ENCODE measurements around the gene SLC39A10. TPM values are rescaled to one million over a fixed set of nuclear protein-coding genes. Genes with fewer than 3 reads are reported as not detected.
"Not testable (repeated sequence)": the region's sequence is repeated elsewhere in the genome, so short reads cannot be mapped to it uniquely, and the experiment has no call there.

The SLC39A10 gene, protein sequence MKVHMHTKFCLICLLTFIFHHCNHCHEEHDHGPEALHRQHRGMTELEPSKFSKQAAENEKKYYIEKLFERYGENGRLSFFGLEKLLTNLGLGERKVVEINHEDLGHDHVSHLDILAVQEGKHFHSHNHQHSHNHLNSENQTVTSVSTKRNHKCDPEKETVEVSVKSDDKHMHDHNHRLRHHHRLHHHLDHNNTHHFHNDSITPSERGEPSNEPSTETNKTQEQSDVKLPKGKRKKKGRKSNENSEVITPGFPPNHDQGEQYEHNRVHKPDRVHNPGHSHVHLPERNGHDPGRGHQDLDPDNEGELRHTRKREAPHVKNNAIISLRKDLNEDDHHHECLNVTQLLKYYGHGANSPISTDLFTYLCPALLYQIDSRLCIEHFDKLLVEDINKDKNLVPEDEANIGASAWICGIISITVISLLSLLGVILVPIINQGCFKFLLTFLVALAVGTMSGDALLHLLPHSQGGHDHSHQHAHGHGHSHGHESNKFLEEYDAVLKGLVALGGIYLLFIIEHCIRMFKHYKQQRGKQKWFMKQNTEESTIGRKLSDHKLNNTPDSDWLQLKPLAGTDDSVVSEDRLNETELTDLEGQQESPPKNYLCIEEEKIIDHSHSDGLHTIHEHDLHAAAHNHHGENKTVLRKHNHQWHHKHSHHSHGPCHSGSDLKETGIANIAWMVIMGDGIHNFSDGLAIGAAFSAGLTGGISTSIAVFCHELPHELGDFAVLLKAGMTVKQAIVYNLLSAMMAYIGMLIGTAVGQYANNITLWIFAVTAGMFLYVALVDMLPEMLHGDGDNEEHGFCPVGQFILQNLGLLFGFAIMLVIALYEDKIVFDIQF
- total RNA-seq: 33.2 TPM

DNA sequence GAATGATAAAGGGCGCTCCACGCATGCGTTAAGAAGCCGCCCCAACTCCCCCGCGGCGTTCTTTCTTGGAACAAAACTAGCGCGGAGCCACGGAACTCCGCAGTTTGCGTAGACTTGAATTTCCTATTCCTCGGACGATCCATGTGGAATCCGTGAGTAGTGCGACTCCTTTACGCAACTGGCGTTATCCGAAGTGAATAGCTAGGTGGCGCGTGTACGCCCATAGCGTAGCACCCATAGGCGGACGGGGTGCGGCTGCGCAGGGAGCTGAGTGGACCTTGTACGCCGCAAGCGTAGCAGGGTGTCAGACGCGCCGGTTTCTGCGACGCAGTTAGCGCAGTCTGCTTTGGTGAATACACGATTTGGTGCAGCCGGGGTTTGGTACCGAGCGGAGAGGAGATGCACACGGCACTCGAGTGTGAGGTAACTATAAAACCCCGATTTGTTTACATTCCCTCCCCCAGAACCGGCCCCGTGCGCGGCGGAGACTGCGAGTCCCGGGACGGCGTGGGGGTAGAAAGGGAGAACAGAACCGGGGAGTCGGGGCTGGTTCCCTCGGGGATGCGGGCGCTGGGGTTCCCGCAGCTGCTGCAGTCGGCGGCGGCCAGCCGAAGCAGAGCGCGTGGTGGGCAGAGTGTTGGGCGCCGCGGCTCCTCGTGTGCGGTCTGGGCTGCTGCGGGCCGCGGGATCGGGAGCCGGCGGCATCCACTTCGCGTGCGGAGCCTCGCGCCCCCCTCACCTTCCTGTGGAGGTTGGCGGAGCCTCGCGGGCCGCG lies at the start of gene SLC39A10:
SLC39A10 (plus strand) TSS at position 368 of the 775 bp plus-strand sequence. CDS start 22,817 bp downstream, outside the sequence.
- peak; percentile 100 for DNase-seq

DNA sequence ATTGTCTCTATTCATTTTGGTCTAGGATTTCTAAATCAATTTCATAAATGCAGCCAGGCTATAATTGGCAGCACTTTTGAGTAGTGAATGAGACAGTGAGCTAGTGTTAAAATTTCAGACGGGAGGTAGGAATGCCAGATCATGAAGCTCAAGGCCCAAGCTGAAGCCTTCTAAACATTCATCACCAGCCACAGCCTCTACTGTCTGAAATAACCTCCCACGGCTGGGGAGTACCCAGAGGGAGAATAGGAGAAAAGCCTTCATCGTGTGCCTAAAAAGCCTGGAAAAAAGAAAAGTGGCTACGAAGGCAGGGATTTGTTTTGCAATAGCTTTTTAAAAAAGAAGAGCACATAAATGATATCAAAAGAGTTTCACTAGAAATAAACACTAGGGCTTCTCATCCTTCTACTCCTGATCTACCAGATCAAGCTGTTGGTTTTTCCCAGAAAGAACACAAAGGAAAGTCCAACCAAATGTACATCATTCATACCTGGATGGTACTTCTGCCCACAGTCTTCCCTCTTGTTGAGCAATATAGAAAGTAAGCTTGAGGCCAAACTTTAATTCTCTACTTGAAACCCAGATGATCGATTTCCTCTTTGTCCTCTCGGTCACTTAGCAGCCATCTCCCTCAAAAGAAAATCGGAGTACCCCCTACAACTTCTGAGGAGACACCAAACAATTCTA lies 48.1 kb upstream of the SLC39A10 start:
- no peak for DNase-seq

DNA sequence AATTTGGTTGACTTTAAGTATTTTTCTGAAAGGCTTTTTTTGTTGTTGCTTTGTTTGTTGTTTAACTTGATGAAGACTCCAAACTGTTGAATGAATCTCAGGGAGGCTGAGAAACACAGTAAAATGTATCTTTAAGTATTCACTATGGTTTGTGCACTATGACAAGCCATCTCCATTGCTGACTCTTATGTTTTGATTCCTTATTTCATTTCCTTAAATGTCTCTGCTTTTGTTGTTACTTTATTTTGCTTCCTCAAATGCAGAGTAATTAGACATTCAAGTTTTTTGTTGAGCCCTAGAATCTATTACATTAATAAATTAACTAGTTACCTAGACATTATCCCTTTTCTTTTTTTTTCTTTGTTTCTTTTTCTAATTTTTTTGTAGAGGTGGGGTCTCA lies 46.3 kb upstream of the SLC39A10 start:
- DNase-seq: no peak

DNA sequence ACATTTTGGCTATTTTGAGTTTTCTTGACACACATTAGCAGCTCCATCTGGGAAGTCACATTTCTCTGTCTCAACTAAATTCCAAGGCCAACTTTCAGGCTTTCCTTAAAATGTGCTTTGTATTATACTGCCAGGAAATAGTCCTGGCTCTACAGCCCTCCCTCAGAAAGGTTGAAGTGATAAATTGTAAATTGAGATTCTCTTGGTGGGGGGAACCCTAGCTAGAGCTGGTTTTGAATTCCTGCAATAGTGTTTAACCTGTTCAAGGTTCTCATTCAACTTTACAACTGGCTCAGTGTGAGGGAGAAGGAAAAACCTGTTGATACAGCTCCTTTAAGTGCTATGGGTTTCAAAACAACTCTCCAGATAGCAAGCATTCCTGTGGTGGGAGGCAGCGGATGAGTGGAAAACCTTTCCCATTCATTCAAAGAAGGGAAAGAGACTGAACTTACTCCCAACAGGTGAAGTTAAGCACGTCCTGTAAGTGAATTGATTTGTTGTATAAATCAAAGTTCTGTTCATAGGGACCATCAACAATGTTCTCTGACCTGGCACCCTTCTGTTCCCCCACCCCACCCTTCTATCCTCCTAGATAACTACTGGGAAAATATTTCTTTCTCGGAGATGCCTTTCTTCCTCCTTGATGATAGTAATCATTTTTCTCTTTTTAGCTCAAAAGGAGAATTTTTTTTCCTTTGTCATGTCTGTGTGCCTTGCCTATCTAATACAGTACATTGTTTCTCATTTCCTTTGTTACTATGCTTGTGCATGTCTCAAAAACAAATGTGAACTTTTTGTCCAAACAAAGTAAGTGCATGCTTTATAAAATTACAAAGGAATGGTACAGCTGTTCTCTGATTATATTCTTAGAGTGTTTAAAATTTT lies 44.2 kb upstream of the SLC39A10 start:
- DNase-seq: peak; percentile 63

DNA sequence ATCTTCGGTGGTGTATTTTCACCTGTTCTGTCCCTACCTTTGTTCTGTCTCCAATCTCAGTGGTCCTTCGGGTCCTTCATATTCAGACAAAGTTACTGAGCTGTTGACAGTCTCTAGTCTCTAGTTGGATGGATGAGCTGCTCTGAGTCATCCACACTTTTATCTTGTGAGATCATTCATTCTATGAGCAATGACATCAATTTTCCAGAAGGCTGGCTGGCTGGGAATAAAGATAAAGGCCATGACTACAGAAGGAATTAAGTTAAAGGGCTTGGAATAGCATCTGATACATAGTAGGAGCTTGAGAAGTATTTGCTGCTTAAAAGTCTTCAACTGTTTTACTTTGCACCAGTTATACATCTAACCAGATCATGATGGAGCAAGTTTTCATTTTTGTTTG lies 43.1 kb upstream of the SLC39A10 start:
- DNase-seq: peak; percentile 74

DNA sequence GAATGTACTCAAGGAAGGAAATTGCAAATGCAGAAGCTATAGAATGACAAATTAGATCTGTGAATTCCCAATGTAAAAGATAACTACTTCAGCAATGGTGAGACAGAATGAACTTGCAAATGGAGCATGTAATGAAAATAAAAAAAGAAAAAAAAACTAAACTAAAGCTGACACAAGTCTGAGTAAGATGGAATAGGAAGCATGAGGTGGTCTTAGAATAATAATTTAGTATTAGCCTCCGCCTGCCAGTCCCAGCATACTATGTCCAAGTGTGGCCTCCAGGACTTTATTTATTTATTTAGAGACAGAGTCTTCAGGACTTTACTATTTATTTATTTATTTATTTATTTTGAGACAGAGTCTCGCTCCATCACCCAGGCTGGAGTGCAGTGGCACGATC lies 37.4 kb upstream of the SLC39A10 start:
- no peak for DNase-seq

DNA sequence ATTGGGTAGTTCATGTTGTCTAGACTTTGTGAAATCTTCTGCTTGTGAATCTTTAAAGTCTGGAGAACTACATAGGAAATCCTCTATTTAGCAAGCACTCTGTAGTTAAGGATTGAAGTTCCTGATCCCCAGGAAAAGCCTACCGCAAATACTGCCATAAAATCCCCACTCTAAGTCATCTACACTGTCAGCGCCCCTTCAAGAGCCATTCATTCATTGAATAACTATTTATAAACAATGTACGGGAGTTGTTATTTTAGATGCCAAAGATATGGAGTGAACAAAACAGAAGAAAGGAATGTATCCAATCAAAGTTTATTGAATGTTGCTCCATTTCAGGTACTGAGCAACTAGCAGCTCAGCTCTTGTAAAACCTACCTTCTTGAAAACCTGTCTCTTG lies 36.5 kb upstream of the SLC39A10 start:
- no peak for DNase-seq

DNA sequence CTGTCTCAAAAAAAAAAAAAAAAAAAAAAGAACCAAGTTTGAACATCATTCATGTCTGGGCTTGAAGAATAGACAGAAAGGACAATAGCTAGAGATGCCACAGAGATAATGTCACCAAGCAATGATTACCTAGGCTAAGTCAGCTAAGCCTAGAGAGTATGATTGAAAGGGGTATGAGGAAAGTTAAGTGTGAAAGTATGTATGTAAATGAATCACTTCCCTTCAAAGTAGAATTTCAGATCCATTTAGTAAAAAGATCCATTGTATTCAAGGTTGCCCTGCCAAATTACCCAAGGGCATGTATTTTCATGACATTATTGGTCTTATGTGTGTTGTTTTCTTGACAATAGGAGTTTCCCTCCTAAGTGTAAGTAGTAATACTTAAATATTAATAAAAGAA lies 34.1 kb upstream of the SLC39A10 start:
- DNase-seq: no peak

DNA sequence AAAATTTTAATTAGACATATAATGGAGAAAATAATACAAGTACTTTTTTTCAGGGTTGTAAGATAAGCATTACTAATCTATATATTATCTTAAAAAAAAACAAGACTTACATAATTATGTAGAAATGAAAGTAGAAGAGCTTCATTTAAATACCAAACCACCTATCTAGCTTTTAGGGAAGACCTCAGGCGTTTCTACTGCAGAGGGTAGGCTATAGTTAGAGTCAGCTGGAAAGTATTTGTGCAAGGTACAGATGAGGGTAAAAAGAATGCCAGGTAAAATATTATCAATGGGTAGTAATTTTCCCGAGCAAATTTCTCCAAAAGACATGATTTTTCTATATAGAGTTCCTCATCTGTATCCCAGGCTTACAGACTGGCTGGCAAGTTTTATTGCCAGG lies 30.5 kb upstream of the SLC39A10 start:
- no peak for DNase-seq

DNA sequence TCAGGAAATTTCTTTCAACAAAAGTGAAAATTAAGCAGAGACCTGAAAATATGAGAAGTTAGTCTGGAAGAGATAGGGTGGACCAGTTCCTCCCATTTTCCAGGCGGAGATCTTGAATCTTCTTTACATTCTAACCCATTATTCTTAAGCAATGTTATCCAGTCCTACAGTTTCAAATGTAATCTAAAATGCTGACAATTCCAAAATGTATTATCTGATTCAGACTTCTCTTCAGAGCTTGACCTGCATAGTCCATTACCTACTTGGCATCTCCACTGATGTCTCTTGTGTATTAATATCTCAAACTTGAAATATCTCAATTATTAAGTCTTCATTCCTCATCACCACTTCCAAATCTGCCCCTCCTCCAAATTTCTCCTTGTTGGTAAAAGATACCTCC lies 28.4 kb upstream of the SLC39A10 start:
- DNase-seq: no peak

DNA sequence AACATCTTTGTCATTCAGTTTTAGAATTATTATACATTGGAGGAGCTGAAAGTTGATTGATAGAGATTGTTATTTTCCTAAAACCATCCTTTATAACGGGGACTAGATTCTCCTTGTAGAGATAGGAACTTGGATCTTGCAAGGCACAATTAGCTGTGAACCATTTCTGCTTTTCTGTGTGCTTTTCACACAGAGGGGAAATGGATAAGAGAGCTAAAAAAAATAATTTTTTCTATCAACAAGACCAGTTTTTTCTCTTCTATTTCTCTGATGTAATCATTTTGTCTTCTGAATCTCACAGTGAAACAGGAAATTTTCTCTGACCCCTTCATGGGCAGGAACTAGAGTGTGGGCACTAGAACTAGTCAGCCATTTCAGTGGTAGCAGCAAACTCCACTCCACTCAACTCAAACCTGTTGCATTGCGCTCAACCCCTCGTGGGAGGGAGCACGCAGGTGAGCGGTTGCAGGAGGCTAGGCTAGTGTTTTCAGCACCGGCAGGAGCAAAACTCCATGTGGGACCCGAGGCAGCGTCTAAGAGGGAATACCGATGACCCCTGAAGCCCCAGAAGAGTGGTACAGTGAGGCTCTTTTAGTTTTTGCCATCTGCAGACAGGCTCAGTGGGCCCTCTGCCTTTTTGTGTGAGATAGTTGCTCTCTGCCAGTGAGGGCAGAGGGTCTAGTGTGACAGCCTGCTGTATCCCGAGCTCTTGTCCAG lies 24.0 kb upstream of the SLC39A10 start:
- no peak for DNase-seq

DNA sequence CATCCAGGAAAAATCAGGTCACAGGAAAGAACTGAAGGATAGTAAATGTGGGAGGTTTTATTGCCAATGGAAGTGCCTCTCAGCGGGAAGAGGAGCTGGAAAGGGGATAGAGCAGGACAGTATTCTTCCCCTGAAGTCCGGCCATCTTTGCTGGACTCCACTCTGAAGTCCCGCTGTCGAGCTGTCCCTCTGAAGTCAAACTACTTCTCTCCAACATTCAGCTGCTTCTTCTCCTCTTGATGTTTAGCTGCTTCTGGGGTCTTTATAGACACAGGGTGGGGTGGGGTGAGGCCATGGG lies 23.5 kb upstream of the SLC39A10 start:
- no peak for DNase-seq

DNA sequence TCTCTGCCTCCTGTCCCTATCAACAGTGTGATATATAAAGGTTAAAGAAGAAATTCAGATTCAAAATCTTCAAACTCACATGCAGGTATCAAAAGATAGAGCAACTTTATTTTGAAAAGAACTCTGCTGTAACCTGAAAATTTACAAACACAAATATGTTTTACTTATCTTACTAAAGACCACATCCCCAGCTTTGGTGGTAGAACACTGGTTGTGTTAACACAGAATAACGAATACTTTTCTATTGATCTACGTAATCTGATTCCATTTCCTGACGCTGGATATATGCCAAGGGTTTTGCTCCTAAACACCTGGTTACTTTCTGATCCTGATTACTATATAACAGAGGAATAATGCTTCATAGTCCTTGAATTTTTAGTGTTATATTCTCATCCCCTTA lies 23.1 kb upstream of the SLC39A10 start:
- no peak for DNase-seq

DNA sequence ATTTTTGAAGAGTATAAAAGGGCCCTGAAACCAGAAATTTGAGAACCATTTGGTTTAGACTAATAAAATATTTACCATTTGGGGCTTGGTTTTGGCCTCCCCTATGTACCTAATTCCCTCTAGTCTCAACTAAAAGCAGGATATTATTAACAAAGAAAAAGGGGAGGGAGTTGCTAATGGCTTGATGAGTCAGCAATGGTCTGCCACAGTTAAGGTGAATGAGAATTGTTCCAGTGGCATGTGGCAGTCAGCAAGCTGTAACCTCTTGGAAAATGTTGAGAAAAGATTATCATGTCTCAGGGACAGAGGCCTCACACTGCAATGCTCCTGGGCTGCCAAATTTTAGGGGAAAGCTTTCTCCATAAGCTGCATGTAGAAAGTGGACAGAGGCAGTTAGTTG lies 20.1 kb upstream of the SLC39A10 start:
- DNase-seq: no peak

DNA sequence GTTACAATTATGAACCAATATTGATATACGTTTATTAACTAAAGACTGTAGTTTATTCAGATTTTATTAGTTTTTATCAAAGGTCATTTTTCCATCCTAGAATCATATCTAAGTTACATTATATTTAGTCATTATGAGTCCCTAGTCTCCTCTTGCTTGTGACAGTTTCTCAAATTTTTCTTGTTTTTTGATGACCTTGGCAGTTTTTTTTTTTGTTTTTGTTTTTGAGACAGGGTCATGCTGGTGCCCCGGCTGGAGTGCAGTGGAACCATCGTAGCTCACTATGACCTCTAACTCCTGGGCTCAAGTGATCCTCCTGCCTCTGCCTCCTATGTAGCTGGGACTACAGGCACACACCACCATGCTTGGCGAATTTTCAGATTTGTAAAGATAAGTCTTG lies 18.3 kb upstream of the SLC39A10 start:
- DNase-seq: no peak

DNA sequence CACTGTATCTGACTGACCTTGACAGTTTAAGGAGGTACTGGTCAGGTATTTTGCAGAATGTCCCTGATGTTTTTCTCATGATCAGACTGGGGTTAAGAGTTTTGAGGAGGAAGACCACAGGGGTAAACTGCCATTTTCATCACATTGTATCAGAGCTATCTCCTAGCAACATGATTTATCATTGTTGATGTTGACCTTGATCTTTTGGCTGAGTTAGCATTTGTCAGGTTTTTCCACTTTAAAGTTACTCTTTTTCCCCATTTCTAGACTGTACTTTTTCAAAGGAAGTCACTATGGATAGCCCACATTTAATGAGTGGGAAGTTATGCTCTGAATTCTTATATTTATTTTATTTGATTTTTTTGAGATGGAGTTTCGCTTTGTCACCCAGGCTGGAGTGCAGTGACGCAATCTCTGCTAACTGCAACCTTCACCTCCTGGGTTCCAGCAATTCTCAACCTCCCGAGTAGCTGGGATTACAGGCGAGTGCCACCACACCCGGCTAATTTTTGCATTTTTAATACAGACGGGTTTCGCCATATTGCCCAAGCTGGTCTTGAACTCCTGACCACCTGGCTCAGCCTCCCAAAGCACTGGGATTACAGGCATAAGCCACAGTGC lies 17.7 kb upstream of the SLC39A10 start:
- DNase-seq: no peak

DNA sequence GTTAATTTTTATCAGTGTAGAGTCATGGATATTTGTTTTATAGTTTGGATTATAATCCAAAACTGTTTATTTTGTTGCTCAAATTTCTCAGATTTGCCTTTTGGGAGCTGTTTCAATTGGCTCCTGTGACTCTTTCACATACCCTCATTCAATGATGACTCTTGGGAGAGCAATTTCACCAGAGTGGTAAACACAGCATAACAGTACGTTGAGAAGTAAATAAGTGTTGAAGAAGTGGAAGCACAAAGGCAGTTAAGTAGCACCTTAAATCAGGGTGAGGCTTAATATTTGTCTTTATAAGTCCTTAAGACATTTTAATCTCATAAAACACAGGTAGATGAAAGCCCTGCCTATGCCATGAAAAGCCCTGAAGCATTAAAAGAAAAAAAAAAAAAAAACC lies 17.1 kb upstream of the SLC39A10 start:
- DNase-seq: no peak

DNA sequence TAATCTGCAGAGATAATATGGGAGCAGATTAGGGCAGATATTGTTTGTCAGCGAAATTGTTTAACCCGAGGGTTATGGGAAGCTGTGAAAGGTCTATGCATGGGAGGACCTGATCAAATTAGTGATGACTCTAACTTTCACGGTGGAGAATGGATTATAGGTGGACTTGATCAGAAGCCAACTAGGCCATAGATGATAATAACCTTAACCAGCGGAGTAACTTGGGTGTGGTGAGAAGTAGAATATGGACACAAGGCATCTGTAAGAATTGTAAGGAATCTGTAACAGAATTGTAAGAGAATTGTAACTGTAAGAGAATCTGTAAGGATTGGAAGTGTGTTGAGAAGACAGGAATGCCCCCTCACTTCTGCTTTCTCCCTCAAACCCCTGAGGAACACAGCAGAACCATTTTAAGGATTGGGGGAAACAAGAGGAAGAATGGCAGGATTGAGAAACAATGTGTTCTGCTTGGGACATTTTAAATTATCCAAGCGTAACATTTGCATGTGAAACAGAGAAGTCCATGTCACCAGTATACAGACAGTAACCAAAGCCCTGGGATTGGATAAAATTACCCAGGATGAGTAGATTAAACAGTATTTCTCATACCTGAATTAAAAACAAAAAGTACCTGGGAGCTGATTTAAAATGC lies 14.9 kb upstream of the SLC39A10 start:
- no peak for DNase-seq

DNA sequence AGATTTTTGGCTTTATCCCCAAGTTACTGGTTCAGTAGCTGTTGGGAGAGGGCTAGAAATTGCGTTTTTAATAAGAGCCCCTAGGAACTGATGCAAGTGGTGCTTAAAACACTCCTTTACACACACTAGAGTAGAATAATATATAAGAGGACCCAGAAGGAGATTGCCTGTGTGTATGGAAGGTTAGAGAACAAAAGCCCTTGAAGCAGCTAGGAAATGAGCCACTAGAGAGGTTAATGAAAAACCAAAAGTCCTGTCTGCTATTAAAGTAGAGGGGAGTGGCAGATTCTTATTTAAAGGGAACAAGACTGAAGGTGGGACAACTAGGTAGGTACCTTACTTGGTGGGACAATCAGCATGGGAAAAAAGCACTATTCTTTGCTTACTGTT lies 14.4 kb upstream of the SLC39A10 start:
- no peak for DNase-seq

DNA sequence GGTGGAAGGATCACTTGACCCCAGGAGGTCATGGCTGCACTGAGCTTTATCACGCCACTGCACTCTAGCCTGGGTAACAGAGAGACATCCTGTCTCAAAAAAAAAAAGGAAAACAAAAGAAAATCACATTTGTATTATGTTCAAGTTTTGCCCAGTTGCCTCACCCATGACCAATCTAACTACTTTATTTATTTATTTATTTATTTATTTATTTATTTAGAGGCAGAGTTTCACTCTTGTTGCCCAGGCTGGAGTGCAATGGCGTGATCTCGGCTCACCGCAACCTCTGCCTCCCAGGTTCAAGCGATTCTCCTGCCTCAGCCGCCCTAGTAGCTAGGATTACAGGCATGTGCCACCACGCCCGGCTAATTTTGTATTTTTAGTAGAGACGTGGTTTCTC lies 12.3 kb upstream of the SLC39A10 start:
- DNase-seq: not testable (repeated sequence)
